Activated CD4-positive, alpha-beta T cell treated with anti-CD3 and anti-CD28 coated beads for 4 hours (primary cell): ENCODE measurements around the gene PSD4.

Experiments
- DNase-seq, 2 donors: peaks; one replicate each; pipeline ENCODE4 v3.0.0-alpha.2; 2020

The PSD4 gene

GRCh38 chr2:113185664-113186432, 12.1 kb downstream of the PSD4 start:
- no peak for DNase-seq

GRCh38 chr2:113186433-113186796, 12.6 kb downstream of the PSD4 start:
- no peak for DNase-seq

- no peak for DNase-seq
Observed at GRCh38 chr2:113187771-113188170, 14.0 kb downstream of the PSD4 start.

- DNase-seq, result no peak
Observed at GRCh38 chr2:113190871-113191270, 17.1 kb downstream of the PSD4 start.

- DNase-seq, result no peak
Observed at GRCh38 chr2:113192459-113193100, 18.8 kb downstream of the PSD4 start.

GRCh38 chr2:113195923-113196501, 22.2 kb downstream of the PSD4 start:
- no peak for DNase-seq

GRCh38 chr2:113196839-113197238, 23.1 kb downstream of the PSD4 start:
- no peak for DNase-seq

- no peak for DNase-seq
Observed at GRCh38 chr2:113197347-113198047, 23.7 kb downstream of the PSD4 start.

- DNase-seq, result no peak
Observed at GRCh38 chr2:113198048-113198789, 24.4 kb downstream of the PSD4 start.

- DNase-seq, result peak; percentile 67 to 78
Observed at GRCh38 chr2:113198790-113199612, 25.2 kb downstream of the PSD4 start.

- no peak for DNase-seq
Observed at GRCh38 chr2:113200236-113200635, 26.5 kb downstream of the PSD4 start.

GRCh38 chr2:113200736-113201490, 27.1 kb downstream of the PSD4 start:
- no peak for DNase-seq

GRCh38 chr2:113201496-113202304, 27.9 kb downstream of the PSD4 start:
- no peak for DNase-seq

- no peak for DNase-seq
Observed at GRCh38 chr2:113202305-113203216, 28.8 kb downstream of the PSD4 start.

- no peak for DNase-seq
Observed at GRCh38 chr2:113203217-113203530, 29.4 kb downstream of the PSD4 start.

GRCh38 chr2:113203901-113204519, 30.2 kb downstream of the PSD4 start:
- DNase-seq, result peak; percentile 69 to 77

- no peak for DNase-seq
Observed at GRCh38 chr2:113206251-113206650, 32.5 kb downstream of the PSD4 start.

- DNase-seq, result no peak
Observed at GRCh38 chr2:113207021-113207420, 33.2 kb downstream of the PSD4 start.

- no peak for DNase-seq
Observed at GRCh38 chr2:113208396-113208795, 34.6 kb downstream of the PSD4 start.
